GM18861 (cell line): ENCODE data around the gene RPS28.
"Not testable (repeated sequence)": the region's sequence is repeated elsewhere in the genome, so short reads cannot be mapped to it uniquely, and the experiment has no call there.

ENCODE experiments used
- ATAC-seq: cut with Tn5 transposase; IDR thresholded peaks from one replicate; pipeline ENCODE4 v1.9.1; 2021; ENCODE audit not compliant: unreplicated experiment

Gene RPS28

DNA sequence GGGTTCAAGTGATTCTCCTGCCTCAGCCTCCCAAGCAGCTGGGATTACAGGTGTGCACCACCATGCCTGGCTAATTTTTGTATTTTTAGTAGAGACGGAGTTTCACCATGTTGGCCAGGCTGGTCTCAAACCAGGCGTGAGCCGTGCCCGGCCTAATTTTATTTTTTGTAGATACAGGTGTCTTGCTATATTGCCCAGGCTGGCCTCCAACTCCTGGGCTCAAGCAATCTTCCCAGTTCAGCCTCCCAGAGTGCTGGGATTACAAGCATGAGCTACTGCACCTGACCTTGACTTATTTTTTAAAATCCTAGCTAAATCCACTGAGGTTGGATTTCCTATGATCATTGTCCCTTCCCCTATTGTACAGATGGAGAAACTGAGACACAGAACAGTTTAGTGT is 20.2 kb downstream of the RPS28 start:
- ATAC-seq: not testable (repeated sequence)

GRCh38 chr19:8342316-8342683 is 21.0 kb downstream of the RPS28 start:
- ATAC-seq: no peak

- ATAC-seq: peak; percentile 77
These were observed 21.6 kb downstream of the RPS28 start, which contains the start of gene KANK3 for GRCh38 chr19:8342684-8343482. Gene KANK3, minus strand, starts transcription at chr19:8343262. Its CDS starts 5,434 bp downstream, at chr19:8337828.

- ATAC-seq: no peak
These were observed 22.2 kb downstream of the RPS28 start for GRCh38 chr19:8343483-8343844.

GRCh38 chr19:8349629-8350372 is 28.5 kb downstream of the RPS28 start:
- ATAC-seq: not testable (repeated sequence)

- ATAC-seq: no peak
These were observed 31.0 kb downstream of the RPS28 start for GRCh38 chr19:8352134-8352827.

DNA sequence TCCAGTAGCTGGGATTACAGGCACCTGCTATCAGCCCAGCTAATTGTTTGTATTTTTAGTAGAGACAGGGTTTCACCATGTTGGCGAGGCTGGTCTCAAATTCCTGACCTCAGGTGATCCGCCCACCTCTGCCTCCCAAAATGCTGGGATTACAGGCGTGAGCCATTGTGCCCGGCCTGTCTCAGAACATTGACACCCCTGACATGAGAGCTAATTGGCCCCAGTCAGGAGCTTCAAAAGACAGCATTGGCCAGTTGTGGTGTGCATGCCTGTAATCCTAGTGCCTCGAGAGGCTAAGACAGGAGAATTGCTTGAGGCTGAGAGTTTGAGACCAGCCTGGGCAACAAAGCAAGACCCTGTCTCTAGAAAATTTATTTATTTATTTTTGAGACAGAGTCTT is 31.5 kb downstream of the RPS28 start:
- ATAC-seq: not testable (repeated sequence)

GRCh38 chr19:8355631-8356402 is 34.5 kb downstream of the RPS28 start:
- ATAC-seq: no peak

- ATAC-seq: no peak
These were observed 35.8 kb downstream of the RPS28 start for GRCh38 chr19:8357007-8357521.

GRCh38 chr19:8358948-8359347 is 37.7 kb downstream of the RPS28 start:
- no peak for ATAC-seq

GRCh38 chr19:8360196-8360595 is 38.9 kb downstream of the RPS28 start:
- no peak for ATAC-seq

- ATAC-seq: no peak
These were observed 40.9 kb downstream of the RPS28 start for GRCh38 chr19:8361921-8362793.

- no peak for ATAC-seq
These were observed 42.8 kb downstream of the RPS28 start, which contains the start of gene ANGPTL4 for GRCh38 chr19:8363803-8364771. Gene ANGPTL4, plus strand, starts transcription at chr19:8364155. Its CDS starts 167 bp downstream, at chr19:8364322.

- no peak for ATAC-seq
These were observed 44.9 kb downstream of the RPS28 start for GRCh38 chr19:8366121-8366581.

- ATAC-seq: no peak
These were observed 45.6 kb downstream of the RPS28 start for GRCh38 chr19:8366961-8367326.

GRCh38 chr19:8367327-8368001 is 46.2 kb downstream of the RPS28 start:
- no peak for ATAC-seq

- no peak for ATAC-seq
These were observed 49.1 kb downstream of the RPS28 start for GRCh38 chr19:8370176-8371010.
